HepG2 (cell line): ENCODE data around the gene SPHK1. TPM values are rescaled to one million over a fixed set of nuclear protein-coding genes. Genes with fewer than 3 reads are reported as not detected.

Experiments used
- ATAC-seq: fragments of 200-7000 bp; cut with Tn5 transposase; 3 replicates; pipeline ENCODE4 v1.9.1; 2020; ENCODE audit warnings: mild to moderate bottlenecking, moderate library complexity
- BruUV-seq: library from RNA; stranded (reverse); fragments of 400-500 nt; replicated peaks from 2 replicates; lab custom pipeline; 2021; lab: Mats Ljungman, UMichigan
- CTCF ChIA-PET: fragments of 300-600 bp; formaldehyde crosslinking; extraction: SDS; loops from one replicate; lab custom pipeline; 2021; ENCODE audit warnings: low total read pairs, inconsistent platforms, low intra/inter-chr PET ratio; lab: Yijun Ruan, JAX
- POLR2A ChIA-PET: fragments of 350-600 bp; sonication (Branson Sonifier 250); formaldehyde crosslinking; loops from one replicate; lab custom pipeline; 2020; ENCODE audit warnings: antibody characterized with exemption, inconsistent platforms; lab: Yijun Ruan, JAX
- DNase-seq: peaks from one replicate; pipeline ENCODE4 v3.0.0-alpha.2; 2015; ENCODE audit warnings: low spot score
- FAIRE-seq: peaks from 3 replicates; lab custom pipeline; 2011; peaks lifted over from hg19 to GRCh38; lab: Jason Lieb, UNC
- H2AFZ ChIP-seq: one replicate; pipeline ENCODE4 v1.6.1; 2011; ENCODE audit warnings: low read length, inconsistent platforms
- H3K27ac ChIP-seq: fragments of 300-600 bp; 3 replicates; pipeline ENCODE4 v1.8.0; 2011; ENCODE audit warnings: mixed run types, mild to moderate bottlenecking, mixed read lengths, low read length, inconsistent platforms; ENCODE audit not compliant: insufficient read depth; ENCODE audit errors: extremely low read length
- H3K27me3 ChIP-seq, 2 experiments: fragments of 200-600 bp in 1 of 2; 2 replicates in 1 of 2; 3 replicates in 1 of 2; pipeline versions ENCODE4 v1.6.0 to v1.8.0; 2011; ENCODE audit warnings: low read length in 2 of 2, mild to moderate bottlenecking in 2 of 2, moderate library complexity in 2 of 2, inconsistent platforms in 1 of 2; ENCODE audit not compliant: insufficient read depth in 2 of 2, control insufficient read depth in 1 of 2
- H3K36me3 ChIP-seq, 2 experiments: fragments of 200-600 bp in 1 of 2; replicated peaks in 1 of 2; 2 replicates in 1 of 2; 3 replicates in 1 of 2; pipeline versions ENCODE4 v1.5.1 to v1.8.0; 2011; ENCODE audit warnings: low read length in 2 of 2, inconsistent platforms in 1 of 2; ENCODE audit not compliant: insufficient read depth in 2 of 2, control insufficient read depth in 1 of 2
- H3K4me1 ChIP-seq: 2 replicates; pipeline ENCODE4 v1.5.1; 2012; ENCODE audit warnings: low read length, inconsistent platforms; ENCODE audit not compliant: insufficient read depth
- H3K4me2 ChIP-seq: 2 replicates; pipeline ENCODE4 v1.6.0; 2011; ENCODE audit warnings: low read depth, low read length, inconsistent platforms
- H3K4me3 ChIP-seq, 3 experiments: fragments of 200-600 bp in 1 of 3; sonication (generic), shearing (Covaris generic) in 1 of 3; replicated peaks in 1 of 3; 2 replicates each; pipeline ENCODE4 v1.5.1; 2011 to 2016; ENCODE audit warnings: low read length in 3 of 3, inconsistent platforms in 2 of 3, low read depth in 2 of 3, mild to moderate bottlenecking in 2 of 3, control low read depth in 1 of 3, mixed read lengths in 1 of 3; ENCODE audit not compliant: insufficient read depth in 1 of 3
- H3K79me2 ChIP-seq: one replicate; pipeline ENCODE4 v1.6.1; 2011; ENCODE audit warnings: low read length, inconsistent platforms; ENCODE audit not compliant: insufficient read depth
- H3K9ac ChIP-seq: 2 replicates; pipeline ENCODE4 v1.6.0; 2011; ENCODE audit warnings: mild to moderate bottlenecking, low read depth, low read length, inconsistent platforms; ENCODE audit not compliant: insufficient read depth
- H3K9me3 ChIP-seq: 2 replicates; pipeline ENCODE4 v1.5.1; 2012; ENCODE audit warnings: mild to moderate bottlenecking, low read length
- H4K20me1 ChIP-seq: 2 replicates; pipeline ENCODE4 v1.6.0; 2011; ENCODE audit warnings: inconsistent platforms, mild to moderate bottlenecking, low read length, moderate library complexity; ENCODE audit not compliant: insufficient read depth
- ARHGAP35 ChIP-seq: sonication (generic); formaldehyde crosslinking; IDR thresholded peaks from 2 replicates; pipeline ENCODE4 v1.9.0; 2022; ENCODE audit warnings: mild to moderate bottlenecking, inconsistent platforms, moderate library complexity, missing genetic modification reagents, borderline replicate concordance
- MAF1 ChIP-seq: sonication (generic); formaldehyde crosslinking; IDR thresholded peaks from 2 replicates; pipeline ENCODE4 v1.5.0; 2020; ENCODE audit warnings: missing genetic modification reagents, borderline replicate concordance
- NAIF1 ChIP-seq: sonication (generic); formaldehyde crosslinking; IDR thresholded peaks from 2 replicates; pipeline ENCODE4 v1.5.0; 2020; ENCODE audit warnings: mild to moderate bottlenecking, missing genetic modification reagents, borderline replicate concordance
- SMAD3 ChIP-seq: sonication (generic); formaldehyde crosslinking; IDR thresholded peaks from 2 replicates; pipeline ENCODE4 v1.4.0; 2020; ENCODE audit warnings: missing genetic modification reagents
- YY1 ChIP-seq: IDR thresholded peaks from 2 replicates; pipeline ENCODE4 v1.6.1; 2011; ENCODE audit warnings: low read length, low read depth, moderate library complexity, mild to moderate bottlenecking; ENCODE audit not compliant: insufficient read depth, insufficient replicate concordance
- ZNF12 ChIP-seq: sonication (generic); formaldehyde crosslinking; IDR thresholded peaks from 2 replicates; pipeline ENCODE4 v1.5.0; 2020; ENCODE audit warnings: missing genetic modification reagents
- ZNF143 ChIP-seq: sonication (generic); formaldehyde crosslinking; IDR thresholded peaks from 2 replicates; pipeline ENCODE4 v1.4.0; 2020; ENCODE audit warnings: missing genetic modification reagents
- ZNF34 ChIP-seq: sonication (generic); formaldehyde crosslinking; IDR thresholded peaks from 2 replicates; pipeline ENCODE4 v1.4.0; 2020; ENCODE audit warnings: mild to moderate bottlenecking, missing genetic modification reagents, borderline replicate concordance
- ZZZ3 ChIP-seq: sonication (generic); formaldehyde crosslinking; IDR thresholded peaks from 2 replicates; pipeline ENCODE4 v1.4.0; 2020; ENCODE audit warnings: missing genetic modification reagents, mild to moderate bottlenecking, borderline replicate concordance
- WGBS: methylation state at CpG from one replicate; pipeline ENCODE4 v1.1.6; 2017; ENCODE audit warnings: low lambda C conversion rate; 5-methylcytosine and 5-hydroxymethylcytosine counted together
- in situ Hi-C: cut with HindIII; loops from 2 replicates; pipeline ENCODE4 v1.10.0; 2017; ENCODE audit warnings: low pct_unique_long_range_greater_than_20kb; ENCODE audit not compliant: extremely low pct_ligation_motif_present
- intact Hi-C: fragments of 100-400 bp; cut with micrococcal nuclease; formaldehyde crosslinking; loops from one replicate; pipeline ENCODE4 v1.10.0; 2022; ENCODE audit not compliant: unreplicated experiment
- polyA plus RNA-seq, 8 experiments: library from polyadenylated mRNA; depleted of rRNA in 3 of 8; stranded (reverse) in 7 of 8; unstranded in 1 of 8; fragments of >200 nt; fragmentation: Illumina TruSeq in 4 of 8; extraction: Trizol in 4 of 8; gene quantifications; 2 replicates each; pipeline versions ENCODE4 v1.2.1 to v1.2.3, GENCODE V29; 2011 to 2016; ENCODE audit warnings: low read depth in 4 of 8, missing spikeins in 1 of 8, mixed read lengths in 1 of 8; ENCODE audit not compliant: insufficient read depth in 1 of 8
- total RNA-seq, 5 experiments: library from RNA; depleted of rRNA; stranded (reverse); fragments of >200 nt; fragmentation: Illumina TruSeq; extraction: Trizol; gene quantifications; 2 replicates each; pipeline ENCODE4 v1.2.3, GENCODE V29; 2016; ENCODE audit warnings: low read depth in 1 of 5
- TF ChIP-seq, protein P1 (sequence below): sonication (generic); formaldehyde crosslinking; IDR thresholded peaks from 2 replicates; pipeline ENCODE4 v1.9.0; 2021; ENCODE audit warnings: mild to moderate bottlenecking, missing genetic modification reagents
- TF ChIP-seq, protein P2 (sequence below): IDR thresholded peaks from 2 replicates; pipeline ENCODE4 v1.6.1; 2018; ENCODE audit warnings: missing genetic modification reagents
- TF ChIP-seq, protein P3 (sequence below), 2 experiments: sonication (generic) in 1 of 2; formaldehyde crosslinking in 1 of 2; IDR thresholded peaks; 2 replicates each; pipeline versions ENCODE4 v1.4.0 to v1.6.1; 2018 to 2020; ENCODE audit warnings: missing genetic modification reagents in 2 of 2, borderline replicate concordance in 1 of 2, low read depth in 1 of 2, mild to moderate bottlenecking in 1 of 2, missing biosample characterization in 1 of 2
- TF ChIP-seq, protein P4 (sequence below): sonication (generic); formaldehyde crosslinking; IDR thresholded peaks from 2 replicates; pipeline ENCODE4 v1.4.0; 2020; ENCODE audit warnings: missing genetic modification reagents

Gene SPHK1
- total and polyA plus RNA-seq, 2 of the 13 experiments (the other 11 are each of a cell fraction or from before 2014, with no cell fraction given) = 129 to 160 TPM

DNA sequence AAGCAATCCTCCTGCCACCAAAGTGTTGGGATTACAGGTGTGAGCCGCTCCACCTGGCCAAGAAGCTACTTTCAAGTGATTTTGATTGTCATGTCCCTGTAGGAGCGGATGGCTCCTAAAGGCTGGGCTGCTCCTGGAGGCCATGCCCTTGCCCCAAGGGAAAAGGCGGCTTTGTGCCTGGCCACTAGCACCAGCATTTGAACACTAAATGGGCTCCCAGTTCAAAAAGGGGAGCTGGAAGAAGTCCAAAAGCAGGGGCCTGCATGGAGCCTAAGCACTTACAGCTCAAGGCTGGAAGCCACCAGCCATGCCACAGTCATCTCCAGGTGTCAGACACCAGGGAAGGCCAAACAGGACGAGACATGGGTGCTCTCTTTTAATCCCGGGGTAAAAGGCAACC lies 26.8 kb downstream of the SPHK1 start:
- Histone ChIP-seq H3K4me3 (no peak overlapping the region), H3K36me3 (peaks cover 12 to 29% of the 10 kb centered on the region in 2 experiments; a peak in 4 of 5 replicates), H3K4me2 (no peak overlapping the region), H3K27me3 (no peaks in the 10 kb centered on the region), H2AFZ (no peak overlapping the region), H3K27ac (no peak overlapping the region), H3K9ac (no peak overlapping the region), H3K79me2 (peaks cover 62% of the 10 kb centered on the region), H3K9me3 (no peaks in the 10 kb centered on the region), H3K4me1 (peaks cover 20% of the 10 kb centered on the region), H4K20me1 (peaks cover 32% of the 10 kb centered on the region)
- FAIRE-seq (no peak), ATAC-seq (no peak), DNase-seq (no peak)
- WGBS = 95% methylated on average over 5 of the region's 5 CpGs
- CTCF ChIA-PET = no interaction called here
- TF ChIP-seq, protein P1, sequence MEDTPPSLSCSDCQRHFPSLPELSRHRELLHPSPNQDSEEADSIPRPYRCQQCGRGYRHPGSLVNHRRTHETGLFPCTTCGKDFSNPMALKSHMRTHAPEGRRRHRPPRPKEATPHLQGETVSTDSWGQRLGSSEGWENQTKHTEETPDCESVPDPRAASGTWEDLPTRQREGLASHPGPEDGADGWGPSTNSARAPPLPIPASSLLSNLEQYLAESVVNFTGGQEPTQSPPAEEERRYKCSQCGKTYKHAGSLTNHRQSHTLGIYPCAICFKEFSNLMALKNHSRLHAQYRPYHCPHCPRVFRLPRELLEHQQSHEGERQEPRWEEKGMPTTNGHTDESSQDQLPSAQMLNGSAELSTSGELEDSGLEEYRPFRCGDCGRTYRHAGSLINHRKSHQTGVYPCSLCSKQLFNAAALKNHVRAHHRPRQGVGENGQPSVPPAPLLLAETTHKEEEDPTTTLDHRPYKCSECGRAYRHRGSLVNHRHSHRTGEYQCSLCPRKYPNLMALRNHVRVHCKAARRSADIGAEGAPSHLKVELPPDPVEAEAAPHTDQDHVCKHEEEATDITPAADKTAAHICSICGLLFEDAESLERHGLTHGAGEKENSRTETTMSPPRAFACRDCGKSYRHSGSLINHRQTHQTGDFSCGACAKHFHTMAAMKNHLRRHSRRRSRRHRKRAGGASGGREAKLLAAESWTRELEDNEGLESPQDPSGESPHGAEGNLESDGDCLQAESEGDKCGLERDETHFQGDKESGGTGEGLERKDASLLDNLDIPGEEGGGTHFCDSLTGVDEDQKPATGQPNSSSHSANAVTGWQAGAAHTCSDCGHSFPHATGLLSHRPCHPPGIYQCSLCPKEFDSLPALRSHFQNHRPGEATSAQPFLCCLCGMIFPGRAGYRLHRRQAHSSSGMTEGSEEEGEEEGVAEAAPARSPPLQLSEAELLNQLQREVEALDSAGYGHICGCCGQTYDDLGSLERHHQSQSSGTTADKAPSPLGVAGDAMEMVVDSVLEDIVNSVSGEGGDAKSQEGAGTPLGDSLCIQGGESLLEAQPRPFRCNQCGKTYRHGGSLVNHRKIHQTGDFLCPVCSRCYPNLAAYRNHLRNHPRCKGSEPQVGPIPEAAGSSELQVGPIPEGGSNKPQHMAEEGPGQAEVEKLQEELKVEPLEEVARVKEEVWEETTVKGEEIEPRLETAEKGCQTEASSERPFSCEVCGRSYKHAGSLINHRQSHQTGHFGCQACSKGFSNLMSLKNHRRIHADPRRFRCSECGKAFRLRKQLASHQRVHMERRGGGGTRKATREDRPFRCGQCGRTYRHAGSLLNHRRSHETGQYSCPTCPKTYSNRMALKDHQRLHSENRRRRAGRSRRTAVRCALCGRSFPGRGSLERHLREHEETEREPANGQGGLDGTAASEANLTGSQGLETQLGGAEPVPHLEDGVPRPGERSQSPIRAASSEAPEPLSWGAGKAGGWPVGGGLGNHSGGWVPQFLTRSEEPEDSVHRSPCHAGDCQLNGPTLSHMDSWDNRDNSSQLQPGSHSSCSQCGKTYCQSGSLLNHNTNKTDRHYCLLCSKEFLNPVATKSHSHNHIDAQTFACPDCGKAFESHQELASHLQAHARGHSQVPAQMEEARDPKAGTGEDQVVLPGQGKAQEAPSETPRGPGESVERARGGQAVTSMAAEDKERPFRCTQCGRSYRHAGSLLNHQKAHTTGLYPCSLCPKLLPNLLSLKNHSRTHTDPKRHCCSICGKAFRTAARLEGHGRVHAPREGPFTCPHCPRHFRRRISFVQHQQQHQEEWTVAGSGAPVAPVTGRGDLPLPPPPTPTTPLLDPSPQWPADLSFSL = no peak
- TF ChIP-seq, protein P2, sequence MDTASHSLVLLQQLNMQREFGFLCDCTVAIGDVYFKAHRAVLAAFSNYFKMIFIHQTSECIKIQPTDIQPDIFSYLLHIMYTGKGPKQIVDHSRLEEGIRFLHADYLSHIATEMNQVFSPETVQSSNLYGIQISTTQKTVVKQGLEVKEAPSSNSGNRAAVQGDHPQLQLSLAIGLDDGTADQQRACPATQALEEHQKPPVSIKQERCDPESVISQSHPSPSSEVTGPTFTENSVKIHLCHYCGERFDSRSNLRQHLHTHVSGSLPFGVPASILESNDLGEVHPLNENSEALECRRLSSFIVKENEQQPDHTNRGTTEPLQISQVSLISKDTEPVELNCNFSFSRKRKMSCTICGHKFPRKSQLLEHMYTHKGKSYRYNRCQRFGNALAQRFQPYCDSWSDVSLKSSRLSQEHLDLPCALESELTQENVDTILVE (CRISPR knock-in tag) = no peak
- TF ChIP-seq, protein P3, sequence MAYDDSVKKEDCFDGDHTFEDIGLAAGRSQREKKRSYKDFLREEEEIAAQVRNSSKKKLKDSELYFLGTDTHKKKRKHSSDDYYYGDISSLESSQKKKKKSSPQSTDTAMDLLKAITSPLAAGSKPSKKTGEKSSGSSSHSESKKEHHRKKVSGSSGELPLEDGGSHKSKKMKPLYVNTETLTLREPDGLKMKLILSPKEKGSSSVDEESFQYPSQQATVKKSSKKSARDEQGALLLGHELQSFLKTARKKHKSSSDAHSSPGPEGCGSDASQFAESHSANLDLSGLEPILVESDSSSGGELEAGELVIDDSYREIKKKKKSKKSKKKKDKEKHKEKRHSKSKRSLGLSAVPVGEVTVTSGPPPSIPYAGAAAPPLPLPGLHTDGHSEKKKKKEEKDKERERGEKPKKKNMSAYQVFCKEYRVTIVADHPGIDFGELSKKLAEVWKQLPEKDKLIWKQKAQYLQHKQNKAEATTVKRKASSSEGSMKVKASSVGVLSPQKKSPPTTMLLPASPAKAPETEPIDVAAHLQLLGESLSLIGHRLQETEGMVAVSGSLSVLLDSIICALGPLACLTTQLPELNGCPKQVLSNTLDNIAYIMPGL (CRISPR knock-in tag; IDR thresholded peaks at IDR 0.05; ENCODE audit: borderline replicate concordance in 1 of 2, low read depth in 1 of 2) = no peak
- TF ChIP-seq ZZZ3 (CRISPR knock-in tag) (no peak), ZNF34 (CRISPR knock-in tag) (no peak), YY1 (no peak), MAF1 (CRISPR knock-in tag) (no peak), ZNF12 (no peak), ARHGAP35 (CRISPR knock-in tag) (no peak), ZNF143 (no peak), SMAD3 (no peak), NAIF1 (no peak)
- TF ChIP-seq, protein P4, sequence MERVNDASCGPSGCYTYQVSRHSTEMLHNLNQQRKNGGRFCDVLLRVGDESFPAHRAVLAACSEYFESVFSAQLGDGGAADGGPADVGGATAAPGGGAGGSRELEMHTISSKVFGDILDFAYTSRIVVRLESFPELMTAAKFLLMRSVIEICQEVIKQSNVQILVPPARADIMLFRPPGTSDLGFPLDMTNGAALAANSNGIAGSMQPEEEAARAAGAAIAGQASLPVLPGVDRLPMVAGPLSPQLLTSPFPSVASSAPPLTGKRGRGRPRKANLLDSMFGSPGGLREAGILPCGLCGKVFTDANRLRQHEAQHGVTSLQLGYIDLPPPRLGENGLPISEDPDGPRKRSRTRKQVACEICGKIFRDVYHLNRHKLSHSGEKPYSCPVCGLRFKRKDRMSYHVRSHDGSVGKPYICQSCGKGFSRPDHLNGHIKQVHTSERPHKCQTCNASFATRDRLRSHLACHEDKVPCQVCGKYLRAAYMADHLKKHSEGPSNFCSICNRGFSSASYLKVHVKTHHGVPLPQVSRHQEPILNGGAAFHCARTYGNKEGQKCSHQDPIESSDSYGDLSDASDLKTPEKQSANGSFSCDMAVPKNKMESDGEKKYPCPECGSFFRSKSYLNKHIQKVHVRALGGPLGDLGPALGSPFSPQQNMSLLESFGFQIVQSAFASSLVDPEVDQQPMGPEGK (CRISPR knock-in tag) = no peak
- intact Hi-C loops = no loop called here
- no TSS peak for BruUV-seq
- in situ Hi-C loops = no loop called here
- POLR2A ChIA-PET = interaction anchor here (1.0 kb wide), 1 partner anchor 29 kb away, joined by 3 read pairs; no protein-coding TSS in a partner anchor
